BJ (cell line): ENCODE data around the gene TTC33. TPM values are rescaled to one million over a fixed set of nuclear protein-coding genes. Genes with fewer than 3 reads are reported as not detected.
A peak's percentile ranks its signal among the peaks of the same experiment; 100 is the strongest.

Experiments
- CTCF ChIA-PET: fragments of 350-600 bp; formaldehyde crosslinking; extraction: SDS; loops from one replicate; lab custom pipeline; 2021; ENCODE audit warnings: antibody characterized with exemption, inconsistent platforms; lab: Yijun Ruan, JAX
- POLR2A ChIA-PET: fragments of 300-600 bp; sonication (Branson Sonifier 250); formaldehyde crosslinking; extraction: SDS; loops from one replicate; lab custom pipeline; 2021; ENCODE audit warnings: antibody characterized with exemption; lab: Charles Lee
- DNase-seq: peaks from one replicate; pipeline ENCODE4 v3.0.0-alpha.2; 2011; ENCODE audit warnings: low read depth
- H3K27me3 ChIP-seq: 2 replicates; pipeline ENCODE4 v1.6.0; 2011; ENCODE audit warnings: low read length; ENCODE audit not compliant: control insufficient read depth, insufficient read depth
- H3K36me3 ChIP-seq: 2 replicates; pipeline ENCODE4 v1.5.1; 2011; ENCODE audit warnings: low read length; ENCODE audit not compliant: control insufficient read depth, insufficient read depth
- H3K4me3 ChIP-seq: 2 replicates; pipeline ENCODE4 v1.5.1; 2011; ENCODE audit warnings: low read depth, mild to moderate bottlenecking, control low read depth, low read length
- CTCF ChIP-seq: IDR thresholded peaks from 2 replicates; pipeline ENCODE4 v1.5.1; 2011; ENCODE audit warnings: low read depth, mild to moderate bottlenecking, control low read depth, inconsistent platforms, low read length, moderate library complexity; ENCODE audit not compliant: insufficient read depth
- polyA plus RNA-seq: library from polyadenylated mRNA; depleted of rRNA; stranded (reverse); fragments of >200 nt; gene quantifications from 2 replicates; pipeline ENCODE4 v1.2.3, GENCODE V29; 2011

TTC33 gene
- polyA plus RNA-seq, 1 experiment, result 2.8 TPM

GRCh38 chr5:40700116-40700782 lies 55.5 kb downstream of the TTC33 start:
- Histone ChIP-seq H3K27me3 (no peaks in the 10 kb centered on the region), H3K36me3 (no peaks in the 10 kb centered on the region), H3K4me3 (no peak overlapping the region)
- ChIA-PET CTCF (no interaction called here), POLR2A (no interaction called here)
- no peak for DNase-seq
- TF ChIP-seq CTCF, result no peak

GRCh38 chr5:40694433-40694832 lies 61.3 kb downstream of the TTC33 start:
- DNase-seq, result no peak
- no peaks in the 10 kb centered on the region for H3K27me3 ChIP-seq
- no peak for TF ChIP-seq CTCF
- no peak overlapping the region for H3K4me3 ChIP-seq
- no peaks in the 10 kb centered on the region for H3K36me3 ChIP-seq
- POLR2A ChIA-PET, result no interaction called here
- CTCF ChIA-PET, result interaction anchor here (1.3 kb wide), 1 partner anchor 9 kb away, joined by 3 read pairs; no protein-coding TSS in a partner anchor

GRCh38 chr5:40691894-40692293 lies 63.9 kb downstream of the TTC33 start:
- H3K27me3 ChIP-seq, result no peaks in the 10 kb centered on the region
- H3K36me3 ChIP-seq, result no peaks in the 10 kb centered on the region
- H3K4me3 ChIP-seq, result no peak overlapping the region
- ChIA-PET CTCF (no interaction called here), POLR2A (no interaction called here)
- TF ChIP-seq CTCF, result no peak
- DNase-seq, result no peak

- Histone ChIP-seq H3K36me3 (no peaks in the 10 kb centered on the region), H3K27me3 (no peaks in the 10 kb centered on the region), H3K4me3 (no peak overlapping the region)
- TF ChIP-seq CTCF, result no peak
- DNase-seq, result no peak
- ChIA-PET POLR2A (no interaction called here), CTCF (interaction anchor here (1.0 to 1.4 kb wide), 3 partner anchors 44 to 976 kb away, joined by 3 to 8 read pairs (median 5); no protein-coding TSS in a partner anchor)
Measured at GRCh38 chr5:40690267-40690666, 65.5 kb downstream of the TTC33 start.

- Histone ChIP-seq H3K27me3 (no peaks in the 10 kb centered on the region), H3K4me3 (no peak overlapping the region), H3K36me3 (no peaks in the 10 kb centered on the region)
- CTCF ChIA-PET, result interaction anchor here (0.9 to 2.0 kb wide), 6 partner anchors 25 to 975 kb away, joined by 3 to 11 read pairs (median 6); no protein-coding TSS in a partner anchor
- DNase-seq, result peak; percentile 84
- no peak for TF ChIP-seq CTCF
- POLR2A ChIA-PET, result no interaction called here
Measured at GRCh38 chr5:40689438-40689837, 66.3 kb downstream of the TTC33 start.
